K562 (cell line): ENCODE measurements around the gene C4A. TPM values are rescaled to one million over a fixed set of nuclear protein-coding genes. Genes with fewer than 3 reads are reported as not detected.

Source experiments
- ARNT ChIP-seq, 2 experiments: fragments of 450-650 bp; IDR thresholded peaks; 2 replicates each; pipeline ENCODE4 v1.6.1; 2016; ENCODE audit warnings: mild to moderate bottlenecking in 1 of 2
- FIP1L1 ChIP-seq: fragments of 200-400 bp; formaldehyde crosslinking; IDR thresholded peaks from 2 replicates; pipeline ENCODE4 v1.6.1; 2018; ENCODE audit warnings: mild to moderate bottlenecking, low read depth, low read length; ENCODE audit not compliant: poor library complexity, severe bottlenecking
- FOSL1 ChIP-seq: fragments of 200-800 bp; sonication (Bioruptor generic); conservative IDR thresholded peaks from 2 replicates; pipeline ENCODE4 v1.6.1; 2016; ENCODE audit warnings: missing genetic modification characterization, missing compliant biosample characterization
- KAT8 ChIP-seq: fragments of 450-650 bp; IDR thresholded peaks from 2 replicates; pipeline ENCODE4 v1.6.1; 2016; ENCODE audit warnings: low read depth, mild to moderate bottlenecking
- LCOR ChIP-seq: sonication (generic); formaldehyde crosslinking; IDR thresholded peaks from 2 replicates; pipeline ENCODE4 v1.8.0; 2022; ENCODE audit warnings: mild to moderate bottlenecking, missing genetic modification reagents
- SPI1 ChIP-seq: IDR thresholded peaks from 2 replicates; pipeline ENCODE4 v1.6.1; 2011; ENCODE audit warnings: low read depth, low read length, control low read depth, borderline replicate concordance
- STAT5A ChIP-seq: IDR thresholded peaks from 2 replicates; pipeline ENCODE4 v1.6.1; 2012; ENCODE audit warnings: low read length, inconsistent platforms, borderline replicate concordance
- TEAD4 ChIP-seq, 2 experiments: sonication (generic) in 1 of 2; formaldehyde crosslinking in 1 of 2; IDR thresholded peaks; 2 replicates each; pipeline versions ENCODE4 v1.6.1 to v1.8.0; 2012 to 2022; ENCODE audit warnings: borderline replicate concordance in 1 of 2, inconsistent platforms in 1 of 2, low read length in 1 of 2, mild to moderate bottlenecking in 1 of 2, missing genetic modification reagents in 1 of 2
- XRCC4 ChIP-seq: IDR thresholded peaks from one replicate; pipeline ENCODE4 v1.6.1; 2011; ENCODE audit not compliant: insufficient read depth, insufficient read length; ENCODE audit errors: extremely low read depth
- ZFPM2 ChIP-seq: fragments of 250-450 bp; sonication (Bioruptor Pico); IDR thresholded peaks from 2 replicates; pipeline ENCODE4 v1.5.1; 2022; ENCODE audit warnings: mild to moderate bottlenecking
- ZNF347 ChIP-seq: fragments of 450-650 bp; formaldehyde crosslinking; IDR thresholded peaks from 2 replicates; pipeline ENCODE4 v1.4.0; 2020; ENCODE audit warnings: low read depth, mild to moderate bottlenecking, moderate library complexity
- ZNF445 ChIP-seq: fragments of 250-450 bp; sonication (Bioruptor Pico); IDR thresholded peaks from 2 replicates; pipeline ENCODE4 v1.4.0; 2020; ENCODE audit warnings: low read depth, mild to moderate bottlenecking, moderate library complexity
- ZNF764 ChIP-seq: fragments of 250-450 bp; sonication (Bioruptor Pico); IDR thresholded peaks from 2 replicates; pipeline ENCODE4 v1.4.0; 2020; ENCODE audit warnings: low read depth, mild to moderate bottlenecking, moderate library complexity
- polyA plus RNA-seq, 8 experiments: library from polyadenylated mRNA; depleted of rRNA in 4 of 8; stranded (reverse) in 5 of 8; unstranded in 3 of 8; fragments of >200 nt; fragmentation: Nextera tagmentation in 2 of 8; fragmentation: Illumina TruSeq in 1 of 8; extraction: Ambion mirVana in 2 of 8; extraction: Trizol in 1 of 8; gene quantifications; 2 replicates each; pipeline versions ENCODE4 v1.2.1 to v1.2.3, GENCODE V29; 2011 to 2014; ENCODE audit warnings: inconsistent platforms in 1 of 8, missing spikeins in 1 of 8
- total RNA-seq, 7 experiments: library from RNA; depleted of rRNA in 6 of 7; stranded (reverse); fragments of >200 nt in 6 of 7; fragmentation: Illumina TruSeq in 2 of 7; extraction: Trizol in 2 of 7; gene quantifications; 2 replicates each; pipeline versions ENCODE4 v1.2.1 to v1.2.3, GENCODE V29; 2011 to 2021; ENCODE audit warnings: low replicate concordance in 1 of 7
- TF ChIP-seq, protein P1 (sequence below): IDR thresholded peaks from 3 replicates; pipeline ENCODE4 v1.6.1; 2011; ENCODE audit warnings: borderline replicate concordance, mild to moderate bottlenecking; ENCODE audit not compliant: insufficient read length, insufficient read depth
- TF ChIP-seq, protein P2 (sequence below): fragments of 250-450 bp; sonication (Bioruptor Pico); IDR thresholded peaks from 2 replicates; pipeline ENCODE4 v1.5.0; 2022; ENCODE audit warnings: mild to moderate bottlenecking
- TF ChIP-seq, protein P3 (sequence below): fragments of 250-450 bp; sonication (Bioruptor Pico); IDR thresholded peaks from 2 replicates; pipeline ENCODE4 v1.9.0; 2021; ENCODE audit warnings: mild to moderate bottlenecking
- TF ChIP-seq, protein P4 (sequence below): fragments of 250-450 bp; sonication (Bioruptor Pico); IDR thresholded peaks from 2 replicates; pipeline ENCODE4 v1.8.0; 2022; ENCODE audit warnings: inconsistent platforms
- TF ChIP-seq, protein P5 (sequence below): fragments of 250-450 bp; sonication (Bioruptor Pico); IDR thresholded peaks from 2 replicates; pipeline ENCODE4 v1.4.0; 2020; ENCODE audit warnings: borderline replicate concordance

The C4A gene
- total and polyA plus RNA-seq, 9 of the 15 experiments (the other 6 are each of a cell fraction or from before 2014, with no cell fraction given), result 0.27 to 7.6 (median 5.0) TPM

DNA sequence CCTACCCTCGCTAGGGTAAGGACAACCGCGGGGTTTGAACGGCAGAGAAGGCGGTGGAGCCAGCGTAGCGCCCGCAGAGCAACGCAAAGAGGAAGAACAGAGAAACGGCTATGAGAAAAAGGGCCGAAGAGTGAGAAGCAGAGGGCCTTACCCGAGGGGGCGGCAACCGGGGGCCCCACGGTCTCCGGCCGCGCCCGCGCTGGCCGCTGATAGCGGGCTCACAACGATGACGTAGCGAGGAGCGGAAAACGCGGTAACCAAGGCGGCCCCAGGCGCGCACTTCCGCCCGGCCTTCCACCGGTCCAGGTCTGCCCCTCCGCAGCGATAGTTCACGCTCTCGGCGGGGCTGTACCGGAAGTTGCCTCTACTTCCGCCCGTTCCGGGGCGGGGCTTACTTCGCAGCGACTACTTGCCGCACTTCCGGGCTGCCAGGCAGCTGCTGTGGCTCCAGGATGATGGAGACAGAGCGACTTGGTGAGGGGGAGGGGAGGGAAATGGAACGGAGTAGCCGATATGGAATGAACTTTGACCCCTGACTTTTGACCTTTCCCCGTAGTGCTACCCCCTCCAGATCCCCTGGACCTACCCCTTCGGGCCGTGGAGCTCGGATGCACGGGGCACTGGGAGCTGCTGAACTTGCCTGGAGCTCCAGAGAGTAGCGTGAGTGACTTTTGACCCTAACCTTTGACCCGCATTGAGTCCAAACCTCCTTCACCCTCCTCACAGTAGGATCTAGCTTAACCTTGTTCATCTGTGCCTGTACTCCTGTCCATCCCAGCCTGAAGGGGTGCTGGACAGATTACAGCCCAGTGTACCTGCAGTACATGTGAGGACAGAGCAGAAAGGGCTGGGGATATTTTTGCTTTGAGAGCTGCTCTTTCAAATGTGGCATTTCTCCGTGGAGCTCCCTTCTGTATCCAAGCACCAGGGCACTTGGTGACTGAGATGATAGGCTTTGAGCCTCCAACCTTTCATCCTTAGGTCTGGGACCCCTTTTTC lies 22.8 kb upstream of the C4A start, which contains the start of the genes NELFE and SKIC2 (continued):
- TF ChIP-seq, protein P1, sequence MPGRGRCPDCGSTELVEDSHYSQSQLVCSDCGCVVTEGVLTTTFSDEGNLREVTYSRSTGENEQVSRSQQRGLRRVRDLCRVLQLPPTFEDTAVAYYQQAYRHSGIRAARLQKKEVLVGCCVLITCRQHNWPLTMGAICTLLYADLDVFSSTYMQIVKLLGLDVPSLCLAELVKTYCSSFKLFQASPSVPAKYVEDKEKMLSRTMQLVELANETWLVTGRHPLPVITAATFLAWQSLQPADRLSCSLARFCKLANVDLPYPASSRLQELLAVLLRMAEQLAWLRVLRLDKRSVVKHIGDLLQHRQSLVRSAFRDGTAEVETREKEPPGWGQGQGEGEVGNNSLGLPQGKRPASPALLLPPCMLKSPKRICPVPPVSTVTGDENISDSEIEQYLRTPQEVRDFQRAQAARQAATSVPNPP, result no peak
- TF ChIP-seq, protein P2, sequence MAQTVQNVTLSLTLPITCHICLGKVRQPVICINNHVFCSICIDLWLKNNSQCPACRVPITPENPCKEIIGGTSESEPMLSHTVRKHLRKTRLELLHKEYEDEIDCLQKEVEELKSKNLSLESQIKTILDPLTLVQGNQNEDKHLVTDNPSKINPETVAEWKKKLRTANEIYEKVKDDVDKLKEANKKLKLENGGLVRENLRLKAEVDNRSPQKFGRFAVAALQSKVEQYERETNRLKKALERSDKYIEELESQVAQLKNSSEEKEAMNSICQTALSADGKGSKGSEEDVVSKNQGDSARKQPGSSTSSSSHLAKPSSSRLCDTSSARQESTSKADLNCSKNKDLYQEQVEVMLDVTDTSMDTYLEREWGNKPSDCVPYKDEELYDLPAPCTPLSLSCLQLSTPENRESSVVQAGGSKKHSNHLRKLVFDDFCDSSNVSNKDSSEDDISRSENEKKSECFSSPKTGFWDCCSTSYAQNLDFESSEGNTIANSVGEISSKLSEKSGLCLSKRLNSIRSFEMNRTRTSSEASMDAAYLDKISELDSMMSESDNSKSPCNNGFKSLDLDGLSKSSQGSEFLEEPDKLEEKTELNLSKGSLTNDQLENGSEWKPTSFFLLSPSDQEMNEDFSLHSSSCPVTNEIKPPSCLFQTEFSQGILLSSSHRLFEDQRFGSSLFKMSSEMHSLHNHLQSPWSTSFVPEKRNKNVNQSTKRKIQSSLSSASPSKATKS (CRISPR knock-in tag), result 0 out of 2 replicates have a peak, but pooled peaks have one; percentile 24
- TF ChIP-seq FOSL1 (tag), result peak; percentile 67
- TF ChIP-seq, protein P3, sequence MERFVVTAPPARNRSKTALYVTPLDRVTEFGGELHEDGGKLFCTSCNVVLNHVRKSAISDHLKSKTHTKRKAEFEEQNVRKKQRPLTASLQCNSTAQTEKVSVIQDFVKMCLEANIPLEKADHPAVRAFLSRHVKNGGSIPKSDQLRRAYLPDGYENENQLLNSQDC (CRISPR knock-in tag), result no peak
- 0 out of 2 replicates have a peak, but pooled peaks have one; percentile 82 for TF ChIP-seq ZFPM2 (CRISPR knock-in tag)
- TF ChIP-seq LCOR (CRISPR knock-in tag), result peak; percentile 96
- peak in 1 of 2 experiments; percentile 66; a peak in 2 of 4 replicates for TF ChIP-seq ARNT (IDR thresholded peaks at IDR 0.05)
- TF ChIP-seq, protein P4, sequence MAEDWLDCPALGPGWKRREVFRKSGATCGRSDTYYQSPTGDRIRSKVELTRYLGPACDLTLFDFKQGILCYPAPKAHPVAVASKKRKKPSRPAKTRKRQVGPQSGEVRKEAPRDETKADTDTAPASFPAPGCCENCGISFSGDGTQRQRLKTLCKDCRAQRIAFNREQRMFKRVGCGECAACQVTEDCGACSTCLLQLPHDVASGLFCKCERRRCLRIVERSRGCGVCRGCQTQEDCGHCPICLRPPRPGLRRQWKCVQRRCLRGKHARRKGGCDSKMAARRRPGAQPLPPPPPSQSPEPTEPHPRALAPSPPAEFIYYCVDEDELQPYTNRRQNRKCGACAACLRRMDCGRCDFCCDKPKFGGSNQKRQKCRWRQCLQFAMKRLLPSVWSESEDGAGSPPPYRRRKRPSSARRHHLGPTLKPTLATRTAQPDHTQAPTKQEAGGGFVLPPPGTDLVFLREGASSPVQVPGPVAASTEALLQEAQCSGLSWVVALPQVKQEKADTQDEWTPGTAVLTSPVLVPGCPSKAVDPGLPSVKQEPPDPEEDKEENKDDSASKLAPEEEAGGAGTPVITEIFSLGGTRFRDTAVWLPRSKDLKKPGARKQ (CRISPR knock-in tag), result no peak
- peak; percentile 31 for TF ChIP-seq FIP1L1
- TF ChIP-seq XRCC4, result no peak
- TF ChIP-seq ZNF764 (CRISPR knock-in tag), result no peak
- TF ChIP-seq, protein P5, sequence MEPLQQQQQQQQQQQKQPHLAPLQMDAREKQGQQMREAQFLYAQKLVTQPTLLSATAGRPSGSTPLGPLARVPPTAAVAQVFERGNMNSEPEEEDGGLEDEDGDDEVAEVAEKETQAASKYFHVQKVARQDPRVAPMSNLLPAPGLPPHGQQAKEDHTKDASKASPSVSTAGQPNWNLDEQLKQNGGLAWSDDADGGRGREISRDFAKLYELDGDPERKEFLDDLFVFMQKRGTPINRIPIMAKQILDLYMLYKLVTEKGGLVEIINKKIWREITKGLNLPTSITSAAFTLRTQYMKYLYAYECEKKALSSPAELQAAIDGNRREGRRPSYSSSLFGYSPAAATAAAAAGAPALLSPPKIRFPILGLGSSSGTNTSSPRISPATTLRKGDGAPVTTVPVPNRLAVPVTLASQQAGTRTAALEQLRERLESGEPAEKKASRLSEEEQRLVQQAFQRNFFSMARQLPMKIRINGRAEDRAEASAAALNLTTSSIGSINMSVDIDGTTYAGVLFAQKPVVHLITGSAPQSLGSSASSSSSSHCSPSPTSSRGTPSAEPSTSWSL (CRISPR knock-in tag), result peak; percentile 95; the same call in 1 of the 2 replicates
- peak; percentile 76; the same call in 1 of the 2 replicates for TF ChIP-seq SPI1
- no peak for TF ChIP-seq KAT8
- TF ChIP-seq STAT5A, result no peak
- TF ChIP-seq TEAD4 (IDR thresholded peaks at IDR 0.05; ENCODE audit: low read length), result peak; percentile 35; the same call in 1 of the 2 replicates
- no peak for TF ChIP-seq TEAD4 (CRISPR knock-in tag; IDR thresholded peaks at IDR 0.05; ENCODE audit: borderline replicate concordance)
- no peak for TF ChIP-seq ZNF445 (CRISPR knock-in tag)
- 0 out of 2 replicates have a peak, but pooled peaks have one; percentile 58 for TF ChIP-seq ZNF347 (CRISPR knock-in tag)
